PFSK-1 (cell line): ENCODE data around the gene UXT.

Experiments used
- FOXP2 ChIP-seq: optimal IDR thresholded peaks from 2 replicates; pipeline ENCODE3; 2011; ENCODE audit warnings: borderline replicate concordance, control low read depth, inconsistent platforms; ENCODE audit not compliant: insufficient read depth; ENCODE audit errors: extremely low read length, extremely low read depth
- POLR2AphosphoS5 ChIP-seq: IDR thresholded peaks from 2 replicates; pipeline ENCODE4 v1.6.1; 2012; ENCODE audit warnings: low read depth, mild to moderate bottlenecking, control low read depth, low read length, moderate library complexity
- REST ChIP-seq, 2 experiments: IDR thresholded peaks; 2 replicates each; pipeline versions ENCODE4 v1.6.1 to v1.8.0; 2011 to 2012; ENCODE audit warnings: low read depth in 2 of 2, low read length in 2 of 2, control low read depth in 1 of 2, inconsistent platforms in 1 of 2, mild to moderate bottlenecking in 1 of 2, moderate library complexity in 1 of 2; ENCODE audit not compliant: insufficient read depth in 1 of 2
- SIN3A ChIP-seq: IDR thresholded peaks from 2 replicates; pipeline ENCODE4 v1.6.1; 2012; ENCODE audit warnings: mild to moderate bottlenecking, low read length, moderate library complexity, borderline replicate concordance; ENCODE audit not compliant: insufficient read depth
- TAF1 ChIP-seq: IDR thresholded peaks from 2 replicates; pipeline ENCODE4 v1.6.1; 2012; ENCODE audit warnings: low read length, control low read depth, borderline replicate concordance; ENCODE audit not compliant: insufficient read depth

- no peak for TF ChIP-seq TAF1
- no peak for TF ChIP-seq SIN3A
- no peak for TF ChIP-seq POLR2AphosphoS5
- TF ChIP-seq REST (IDR thresholded peaks at IDR 0.05; ENCODE audit: insufficient read depth in 1 of 2, low read depth in 2 of 2, low read length in 2 of 2) = no peak
- TF ChIP-seq FOXP2 = no peak
Measured at GRCh38 chrX:47614618-47615017, 44.4 kb downstream of the UXT start.
